ENCODE results near the gene APOO.
A peak's percentile ranks its signal among the peaks of the same experiment; 100 is the strongest.

The APOO gene

GRCh38 chrX:23907498-23908218 is at the start of gene APOO, which contains the start of gene CXorf58:
TSS of gene APOO (minus strand) at chrX:23907938. CDS start at chrX:23907702, 236 bp downstream.
TSS of gene CXorf58 (plus strand) at chrX:23908006. CDS start at chrX:23910303, 2,297 bp downstream.
- DNase-seq (ENCODE audit: low read depth in 3 of 3, low spot score in 1 of 3), result peak; percentile 72 to 83 (median 77)

GRCh38 chrX:23954396-23954795 is 46.7 kb upstream of the APOO start:
- no peak for DNase-seq (ENCODE audit: low read depth in 3 of 3, low spot score in 1 of 3)

GRCh38 chrX:23953908-23954269 is 46.2 kb upstream of the APOO start:
- no peak for DNase-seq (ENCODE audit: low read depth in 3 of 3, low spot score in 1 of 3)

GRCh38 chrX:23952984-23953907 is 45.5 kb upstream of the APOO start:
- peak in 2 of 3 donors; percentile 2 to 3 for DNase-seq (ENCODE audit: low read depth in 3 of 3, low spot score in 1 of 3)

- no peak for DNase-seq (ENCODE audit: low read depth in 3 of 3, low spot score in 1 of 3)
Observed at GRCh38 chrX:23952391-23952790, 44.7 kb upstream of the APOO start.

- no peak for DNase-seq (ENCODE audit: low read depth in 3 of 3, low spot score in 1 of 3)
Observed at GRCh38 chrX:23945206-23945605, 37.5 kb upstream of the APOO start.

GRCh38 chrX:23944234-23944633 is 36.5 kb upstream of the APOO start:
- no peak for DNase-seq (ENCODE audit: low read depth in 3 of 3, low spot score in 1 of 3)

- DNase-seq (ENCODE audit: low read depth in 3 of 3, low spot score in 1 of 3), result no peak
Observed at GRCh38 chrX:23939203-23939602, 31.5 kb upstream of the APOO start.

- DNase-seq (ENCODE audit: low read depth in 3 of 3, low spot score in 1 of 3), result no peak
Observed at GRCh38 chrX:23938690-23939089, 31.0 kb upstream of the APOO start.

GRCh38 chrX:23937100-23937499 is 29.4 kb upstream of the APOO start:
- no peak for DNase-seq (ENCODE audit: low read depth in 3 of 3, low spot score in 1 of 3)

- DNase-seq (ENCODE audit: low read depth in 3 of 3, low spot score in 1 of 3), result no peak
Observed at GRCh38 chrX:23936180-23936579, 28.4 kb upstream of the APOO start.

- DNase-seq (ENCODE audit: low read depth in 3 of 3, low spot score in 1 of 3), result no peak
Observed at GRCh38 chrX:23935106-23935505, 27.4 kb upstream of the APOO start.

- DNase-seq (ENCODE audit: low read depth in 3 of 3, low spot score in 1 of 3), result no peak
Observed at GRCh38 chrX:23932046-23932445, 24.3 kb upstream of the APOO start.

GRCh38 chrX:23930894-23931604 is 23.3 kb upstream of the APOO start:
- DNase-seq (ENCODE audit: low read depth in 3 of 3, low spot score in 1 of 3), result no peak

- no peak for DNase-seq (ENCODE audit: low read depth in 3 of 3, low spot score in 1 of 3)
Observed at GRCh38 chrX:23926015-23926414, 18.3 kb upstream of the APOO start.

- no peak for DNase-seq (ENCODE audit: low read depth in 3 of 3, low spot score in 1 of 3)
Observed at GRCh38 chrX:23919706-23920320, 12.1 kb upstream of the APOO start.

GRCh38 chrX:23919148-23919547 is 11.4 kb upstream of the APOO start:
- DNase-seq (ENCODE audit: low read depth in 3 of 3, low spot score in 1 of 3), result no peak

- no peak for DNase-seq (ENCODE audit: low read depth in 3 of 3, low spot score in 1 of 3)
Observed at GRCh38 chrX:23911126-23911835, 3.5 kb upstream of the APOO start.

- no peak for DNase-seq (ENCODE audit: low read depth in 3 of 3, low spot score in 1 of 3)
Observed at GRCh38 chrX:23908219-23909004, 674 bp upstream of the APOO start.

- no peak for DNase-seq (ENCODE audit: low read depth in 3 of 3, low spot score in 1 of 3)
Observed at GRCh38 chrX:23907111-23907497, 634 bp downstream of the APOO start.

All from stimulated activated CD4-positive, alpha-beta T cell treated with anti-CD3 and anti-CD28 coated beads, TNF-alpha, amount 100 ng/mL, for 1 hour (primary cell).